Endothelial cell of umbilical vein (primary cell): ENCODE results near the gene ZNF619. TPM values are rescaled to one million over a fixed set of nuclear protein-coding genes. Genes with fewer than 3 reads are reported as not detected.

Experiments
- BruUV-seq: library from RNA; stranded (reverse); fragments of 400-500 nt; replicated peaks from 2 replicates; lab custom pipeline; 2021; lab: Mats Ljungman, UMichigan
- CTCF ChIA-PET: fragments of 300-600, 350-600 bp; sonication (Branson Sonifier 250); formaldehyde crosslinking; loops from one replicate; lab custom pipeline; 2021; ENCODE audit warnings: antibody characterized with exemption, inconsistent platforms; lab: Charles Lee
- POLR2A ChIA-PET: fragments of 300-600, 350-600 bp; sonication (Branson Sonifier 250); formaldehyde crosslinking; loops from one replicate; lab custom pipeline; 2021; ENCODE audit warnings: antibody characterized with exemption, inconsistent platforms; lab: Charles Lee
- DNase-seq: peaks from one replicate; pipeline ENCODE4 v3.0.0-alpha.2; 2011; ENCODE audit warnings: low read depth, low spot score
- FAIRE-seq: peaks from 2 replicates; lab custom pipeline; 2011; peaks lifted over from hg19 to GRCh38; lab: Jason Lieb, UNC
- H2AFZ ChIP-seq: 2 replicates; pipeline ENCODE4 v1.6.0; 2012; ENCODE audit warnings: low read depth, low read length, control low read depth, inconsistent platforms
- H3K27ac ChIP-seq: 2 replicates; pipeline ENCODE4 v1.5.1; 2011; ENCODE audit warnings: low read depth, mild to moderate bottlenecking, control low read depth, low read length, moderate library complexity; ENCODE audit not compliant: insufficient read depth
- H3K27me3 ChIP-seq, 2 experiments: 2 replicates each; pipeline versions ENCODE4 v1.6.0 to v1.6.1; 2011; ENCODE audit warnings: low read length in 2 of 2, mixed read lengths in 1 of 2; ENCODE audit not compliant: control insufficient read depth in 2 of 2, insufficient read depth in 2 of 2
- H3K36me3 ChIP-seq, 2 experiments: 2 replicates in 1 of 2; 3 replicates in 1 of 2; pipeline ENCODE4 v1.5.1; 2011; ENCODE audit warnings: low read length in 2 of 2, mild to moderate bottlenecking in 1 of 2, moderate library complexity in 1 of 2; ENCODE audit not compliant: control insufficient read depth in 2 of 2, insufficient read depth in 2 of 2; ENCODE audit errors: extremely low read depth in 1 of 2
- H3K4me1 ChIP-seq: 3 replicates; pipeline ENCODE4 v1.5.1; 2011; ENCODE audit warnings: mild to moderate bottlenecking, low read length; ENCODE audit not compliant: control insufficient read depth, insufficient read depth; ENCODE audit errors: extremely low read depth
- H3K4me2 ChIP-seq: 2 replicates; pipeline ENCODE4 v1.6.1; 2011; ENCODE audit warnings: low read length, control low read depth, mixed read lengths; ENCODE audit not compliant: insufficient read depth
- H3K4me3 ChIP-seq, 3 experiments: fragments of 200-600 bp in 1 of 3; sonication (generic), shearing (Covaris generic) in 1 of 3; replicated peaks in 1 of 3; 2 replicates each; pipeline ENCODE4 v1.5.1; 2011 to 2016; ENCODE audit warnings: control low read depth in 3 of 3, low read length in 3 of 3, mild to moderate bottlenecking in 2 of 3, inconsistent platforms in 1 of 3, low read depth in 1 of 3, moderate library complexity in 1 of 3; ENCODE audit not compliant: insufficient read depth in 1 of 3
- H3K79me2 ChIP-seq: 2 replicates; pipeline ENCODE4 v1.6.0; 2012; ENCODE audit warnings: low read length, inconsistent platforms; ENCODE audit not compliant: control insufficient read depth, insufficient read depth
- H3K9ac ChIP-seq: replicated peaks from 2 replicates; pipeline ENCODE3; 2011; ENCODE audit warnings: low read length, control low read depth; ENCODE audit not compliant: insufficient read depth; ENCODE audit errors: extremely low read depth
- H3K9me1 ChIP-seq: replicated peaks from 3 replicates; pipeline ENCODE4 v1.6.0; 2011; ENCODE audit warnings: mild to moderate bottlenecking, low read length; ENCODE audit not compliant: control insufficient read depth, insufficient read depth; ENCODE audit errors: extremely low read depth
- H3K9me3 ChIP-seq: replicated peaks from 2 replicates; pipeline ENCODE4 v1.5.1; 2012; ENCODE audit warnings: low read length, inconsistent platforms; ENCODE audit not compliant: control insufficient read depth, insufficient read depth
- H4K20me1 ChIP-seq: replicated peaks from 2 replicates; pipeline ENCODE3; 2011; ENCODE audit warnings: mild to moderate bottlenecking, low read length; ENCODE audit not compliant: control insufficient read depth, insufficient read depth; ENCODE audit errors: extremely low read depth
- CTCF ChIP-seq, 2 donors: IDR thresholded peaks; 1 replicate in 1 of 2; 2 replicates in 1 of 2; pipeline ENCODE4 v1.5.1; 2011; ENCODE audit warnings: low read length in 2 of 2, mild to moderate bottlenecking in 2 of 2, moderate library complexity in 2 of 2, control low read depth in 1 of 2, inconsistent platforms in 1 of 2, low read depth in 1 of 2; ENCODE audit not compliant: insufficient read depth in 1 of 2; ENCODE audit errors: extremely low read depth in 1 of 2
- EZH2 ChIP-seq: IDR thresholded peaks from 2 replicates; pipeline ENCODE4 v1.6.1; 2012; ENCODE audit warnings: borderline replicate concordance, low read depth, mild to moderate bottlenecking, moderate library complexity, low read length, inconsistent platforms; ENCODE audit not compliant: severe bottlenecking
- FOS ChIP-seq: IDR thresholded peaks from 2 replicates; pipeline ENCODE4 v1.6.1; 2011; ENCODE audit warnings: mild to moderate bottlenecking, low read length, moderate library complexity, borderline replicate concordance; ENCODE audit not compliant: insufficient read depth
- GATA2 ChIP-seq: IDR thresholded peaks from 2 replicates; pipeline ENCODE4 v1.7.0; 2011; ENCODE audit warnings: low read depth, mild to moderate bottlenecking, moderate library complexity, mixed read lengths, low read length; ENCODE audit not compliant: insufficient read length, insufficient read depth
- JUN ChIP-seq: IDR thresholded peaks from 2 replicates; pipeline ENCODE4 v1.6.1; 2011; ENCODE audit warnings: borderline replicate concordance, low read depth; ENCODE audit not compliant: insufficient read length, insufficient read depth
- MYC ChIP-seq: IDR thresholded peaks from one replicate; pipeline ENCODE4 v1.6.1; 2011; ENCODE audit warnings: mild to moderate bottlenecking, low read depth, low read length
- POLR2A ChIP-seq: IDR thresholded peaks from 2 replicates; pipeline ENCODE4 v1.6.1; 2012; ENCODE audit warnings: low read depth, mild to moderate bottlenecking, control low read depth, low read length
- POLR2AphosphoS5 ChIP-seq: IDR thresholded peaks from 2 replicates; pipeline ENCODE4 v1.6.1; 2012; ENCODE audit warnings: low read depth, mild to moderate bottlenecking, control low read depth, low read length, moderate library complexity; ENCODE audit not compliant: insufficient read depth
- dilution Hi-C: fragments of 300-500 bp; cut with MboI; formaldehyde crosslinking; loops from one replicate; pipeline ENCODE4 v1.15.0; 2019; ENCODE audit warnings: low sequenced_read_pairs; ENCODE audit not compliant: extremely low pct_ligation_motif_present
- intact Hi-C: fragments of 100-400 bp; cut with micrococcal nuclease; formaldehyde crosslinking; loops from one replicate; pipeline ENCODE4 v1.10.0; 2022
- polyA plus RNA-seq, 4 experiments: library from polyadenylated mRNA; depleted of rRNA in 3 of 4; stranded (reverse) in 3 of 4; unstranded in 1 of 4; fragments of >200 nt; gene quantifications; 2 replicates each; pipeline versions ENCODE4 v1.2.1 to v1.2.3, GENCODE V29; 2011 to 2012; ENCODE audit warnings: missing spikeins in 1 of 4
- total RNA-seq: library from RNA; stranded (reverse); gene quantifications from 2 replicates; pipeline ENCODE4 v1.2.3, GENCODE V29; 2021
- TF ChIP-seq, protein P1 (sequence below): IDR thresholded peaks from 2 replicates; pipeline ENCODE4 v1.6.1; 2011; ENCODE audit not compliant: insufficient read depth, insufficient read length

The ZNF619 gene
- total and polyA plus RNA-seq, 2 donors (not counting 3 experiments of a cell fraction or from before 2014, with no cell fraction given) = 2.3 to 7.2 TPM

GRCh38 chr3:40456279-40456939 is 20.5 kb upstream of the ZNF619 start:
- intact Hi-C loops = loop anchor here (2.0 to 10.0 kb wide), 2 partner anchors 1072 to 1506 kb away; partner anchors contain the start of genes SLC25A38 and ULK4
- DNase-seq (no peak), FAIRE-seq (no peak)
- Histone ChIP-seq H3K4me2 (peak overlapping the region; percentile 81), H4K20me1 (peaks cover 4% of the 10 kb centered on the region), H3K4me3 (peak overlapping the region; percentile 64 to 92 (median 77)), H3K27me3 (no peaks in the 10 kb centered on the region), H3K27ac (peak overlapping the region; percentile 78), H3K9me1 (no peaks in the 10 kb centered on the region), H3K4me1 (peaks cover 15% of the 10 kb centered on the region), H3K9me3 (no peaks in the 10 kb centered on the region), H3K9ac (peak overlapping the region; percentile 94), H2AFZ (peak overlapping the region; percentile 69), H3K79me2 (peaks cover 28% of the 10 kb centered on the region), H3K36me3 (peaks cover 3 to 9% of the 10 kb centered on the region in 2 experiments)
- TF ChIP-seq JUN (no peak), CTCF (IDR thresholded peaks at IDR 0.05; ENCODE audit: extremely low read depth in 1 of 2, insufficient read depth in 1 of 2, low read depth in 1 of 2, low read length in 2 of 2) (no peak), POLR2AphosphoS5 (no peak), EZH2 (no peak), GATA2 (no peak), FOS (no peak), MYC (no peak), POLR2A (no peak)
- TF ChIP-seq, protein P1, sequence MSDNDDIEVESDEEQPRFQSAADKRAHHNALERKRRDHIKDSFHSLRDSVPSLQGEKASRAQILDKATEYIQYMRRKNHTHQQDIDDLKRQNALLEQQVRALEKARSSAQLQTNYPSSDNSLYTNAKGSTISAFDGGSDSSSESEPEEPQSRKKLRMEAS = no peak
- POLR2A ChIA-PET = interaction anchor here (0.5 to 1.9 kb wide), 5 partner anchors 21 to 1041 kb away, joined by 3 to 19 read pairs (median 8); partner anchors contain the start of genes ZNF619, ZNF620 and ZNF621
- BruUV-seq = TSS peak; percentile 84
- dilution Hi-C loops = no loop called here
- CTCF ChIA-PET = interaction anchor here (1.0 to 1.2 kb wide), 2 partner anchors 48 to 49 kb away, joined by 4 to 7 read pairs; partner anchors contain the start of gene ZNF620
